GM08714 (cell line): ENCODE results near the gene TMEM250.

ENCODE experiments used
- H3K4me3 ChIP-seq: fragments of 200-500 bp; sonication (Bioruptor generic); 2 replicates; pipeline ENCODE4 v1.5.1; 2014; ENCODE audit warnings: mild to moderate bottlenecking, low read length, inconsistent platforms
- ZNF274 ChIP-seq: IDR thresholded peaks from 2 replicates; pipeline ENCODE4 v1.6.1; 2012; ENCODE audit warnings: mild to moderate bottlenecking, low read depth, low read length

Gene TMEM250

DNA sequence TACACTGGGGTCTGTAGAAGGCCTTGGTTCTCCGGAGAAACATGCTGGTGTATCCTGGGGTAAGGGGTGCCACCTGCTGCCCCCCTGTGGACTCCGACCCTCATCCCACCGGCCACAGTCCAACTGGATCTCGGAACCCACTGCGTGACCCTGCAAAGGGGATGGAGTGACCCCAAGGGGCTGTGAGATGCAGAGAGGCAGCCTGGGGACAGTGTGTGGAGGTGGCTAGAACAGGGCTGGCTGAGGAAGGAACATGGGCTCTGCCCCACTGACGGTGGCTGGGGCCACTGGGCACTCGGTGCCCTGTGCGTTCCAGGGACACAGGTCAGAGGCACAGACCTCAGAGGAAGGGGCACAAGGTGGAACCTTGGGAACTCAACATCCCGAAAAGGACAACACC is 25.9 kb downstream of the TMEM250 start:
- H3K4me3 ChIP-seq, result no peak overlapping the region
- no peak for TF ChIP-seq ZNF274

DNA sequence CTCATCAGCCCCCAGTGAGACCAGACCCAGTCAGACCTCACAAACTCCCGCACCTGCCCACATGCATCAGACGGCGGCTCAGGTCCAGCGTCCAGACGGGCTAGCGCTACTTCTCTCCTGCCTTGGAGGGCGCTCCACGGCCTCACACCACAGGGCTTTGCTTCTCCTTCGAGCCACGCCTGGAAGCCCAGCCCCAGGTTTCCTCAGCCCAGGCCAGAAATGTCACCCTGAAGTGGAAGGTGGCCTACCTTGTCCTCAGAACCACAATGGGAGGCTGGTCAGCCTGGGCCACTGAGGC is 26.4 kb downstream of the TMEM250 start:
- TF ChIP-seq ZNF274, result no peak
- no peak overlapping the region for H3K4me3 ChIP-seq

DNA sequence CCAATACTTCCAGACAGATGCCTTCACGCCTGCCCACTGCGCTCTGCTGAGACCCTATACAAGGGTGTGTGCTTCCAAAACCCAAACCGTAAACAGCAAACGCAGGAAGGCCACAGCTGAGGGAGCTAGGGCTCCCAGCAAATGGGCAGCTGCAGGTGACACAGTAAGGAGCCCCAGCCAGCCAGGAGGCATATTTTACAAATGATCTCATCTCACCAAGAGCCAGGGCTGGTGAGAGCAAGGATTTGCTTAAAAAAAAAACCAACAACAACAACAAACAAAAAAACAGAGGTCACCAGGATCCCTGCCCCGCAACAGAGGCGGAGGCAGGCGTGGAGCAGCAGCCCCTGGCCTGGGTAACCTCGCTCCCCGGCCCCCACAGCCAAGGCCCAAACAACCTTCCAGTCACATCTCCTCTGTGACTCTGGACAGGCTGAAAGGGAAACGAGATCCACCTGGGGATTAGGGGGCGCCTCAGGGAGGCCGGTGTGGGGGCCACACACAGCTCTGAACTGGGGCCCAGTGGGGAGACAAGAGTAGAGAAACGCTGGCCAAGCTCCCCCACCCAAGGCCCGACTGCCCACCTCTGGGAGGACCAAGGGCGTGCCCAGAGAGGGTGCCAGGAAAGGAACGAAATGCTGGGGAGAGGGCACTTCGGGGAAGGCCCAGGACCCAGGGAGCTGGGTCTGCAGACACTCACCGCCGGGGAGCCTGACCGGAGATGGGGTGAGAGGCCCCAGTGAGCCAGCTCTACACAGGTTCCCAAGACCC is 26.9 kb downstream of the TMEM250 start:
- no peak for TF ChIP-seq ZNF274
- no peak overlapping the region for H3K4me3 ChIP-seq

DNA sequence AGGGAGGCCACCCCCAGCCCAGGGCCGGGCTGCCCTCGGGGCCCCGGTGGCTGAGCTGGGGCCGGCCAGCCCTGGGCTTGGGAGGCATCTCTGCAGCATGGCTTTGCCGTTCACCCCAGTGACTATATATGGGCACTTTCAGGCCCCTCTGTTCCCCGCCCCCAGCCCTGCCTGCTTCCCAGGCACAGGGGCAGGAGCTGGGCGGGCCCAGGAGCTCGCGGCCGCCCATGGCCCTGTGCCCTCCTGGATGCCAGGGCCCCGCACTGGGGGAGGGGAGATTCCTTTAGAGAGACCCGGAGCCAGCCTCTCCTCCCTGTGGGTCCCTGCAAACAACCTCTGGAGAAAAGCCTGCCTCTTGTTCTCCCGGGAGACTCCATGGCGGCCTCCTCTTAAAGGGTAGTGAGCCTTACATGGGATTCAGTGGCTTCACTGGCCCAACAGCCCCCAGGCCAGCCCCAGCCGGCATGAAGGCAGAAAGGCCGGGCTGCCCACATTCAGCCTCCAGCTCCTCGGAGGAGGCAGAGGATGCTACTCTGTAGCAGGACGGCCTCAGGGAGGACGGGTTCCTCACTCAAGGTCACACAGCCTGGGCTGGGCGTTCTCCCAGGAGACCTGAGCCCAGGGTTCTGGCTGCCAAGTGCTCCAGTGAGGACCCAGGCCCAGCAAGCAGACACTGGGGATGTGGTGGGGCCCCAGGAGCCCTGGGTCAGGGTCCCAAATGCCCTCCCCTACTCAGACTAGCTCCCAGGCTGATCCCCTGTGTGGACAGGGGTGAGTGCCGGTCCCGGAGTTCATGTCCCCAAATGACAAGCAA is 27.7 kb downstream of the TMEM250 start:
- no peak overlapping the region for H3K4me3 ChIP-seq
- TF ChIP-seq ZNF274, result no peak

DNA sequence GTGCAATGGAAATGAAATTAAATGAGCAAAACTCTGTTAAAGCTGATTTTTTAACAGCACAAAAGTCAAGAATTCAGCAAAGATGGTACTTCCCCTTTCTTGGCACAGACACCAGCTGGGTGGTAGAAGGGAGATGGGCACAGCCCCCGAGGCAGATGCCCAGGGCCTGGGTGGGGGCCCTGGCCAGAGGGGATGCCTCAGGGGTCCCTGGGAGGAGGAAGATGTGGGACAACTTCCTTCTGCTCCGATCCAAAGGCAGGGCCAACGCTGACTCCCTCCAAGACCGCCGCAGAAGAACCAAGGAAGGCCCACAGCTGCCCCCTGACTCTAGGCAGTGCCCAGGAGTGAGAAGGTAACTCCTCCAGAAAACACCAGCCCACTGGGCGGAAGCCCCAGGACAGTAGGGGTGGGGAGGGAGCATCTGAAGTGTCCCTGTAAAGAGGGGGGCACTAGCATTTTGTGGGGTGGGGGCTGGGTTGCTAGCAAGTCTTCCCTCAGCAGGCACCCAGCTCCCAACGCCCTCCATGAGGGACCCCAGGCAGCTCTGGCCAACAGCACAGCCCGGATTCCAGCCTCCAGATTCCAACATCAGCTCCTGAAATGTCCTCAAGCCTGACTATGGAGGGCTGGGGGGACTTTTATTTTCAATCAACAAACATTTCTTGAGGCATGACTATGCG is 28.5 kb downstream of the TMEM250 start:
- H3K4me3 ChIP-seq, result no peak overlapping the region
- TF ChIP-seq ZNF274, result no peak

DNA sequence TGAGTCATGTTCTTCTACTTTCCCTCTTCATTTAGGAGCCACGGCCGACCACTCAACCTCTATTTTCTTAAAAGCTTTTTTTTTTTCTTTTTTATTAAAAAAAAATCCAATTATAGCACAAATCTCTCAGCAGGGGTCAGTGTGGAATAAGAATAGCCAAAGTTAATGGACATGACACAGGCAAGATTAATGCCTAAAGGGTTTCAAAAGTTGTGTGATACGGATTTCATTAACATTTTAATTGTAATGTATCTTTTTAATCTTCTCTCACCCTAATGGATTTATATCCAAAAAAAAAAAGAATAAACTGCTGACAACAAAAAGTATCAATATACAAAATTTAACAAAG is 29.0 kb downstream of the TMEM250 start:
- no peak overlapping the region for H3K4me3 ChIP-seq

DNA sequence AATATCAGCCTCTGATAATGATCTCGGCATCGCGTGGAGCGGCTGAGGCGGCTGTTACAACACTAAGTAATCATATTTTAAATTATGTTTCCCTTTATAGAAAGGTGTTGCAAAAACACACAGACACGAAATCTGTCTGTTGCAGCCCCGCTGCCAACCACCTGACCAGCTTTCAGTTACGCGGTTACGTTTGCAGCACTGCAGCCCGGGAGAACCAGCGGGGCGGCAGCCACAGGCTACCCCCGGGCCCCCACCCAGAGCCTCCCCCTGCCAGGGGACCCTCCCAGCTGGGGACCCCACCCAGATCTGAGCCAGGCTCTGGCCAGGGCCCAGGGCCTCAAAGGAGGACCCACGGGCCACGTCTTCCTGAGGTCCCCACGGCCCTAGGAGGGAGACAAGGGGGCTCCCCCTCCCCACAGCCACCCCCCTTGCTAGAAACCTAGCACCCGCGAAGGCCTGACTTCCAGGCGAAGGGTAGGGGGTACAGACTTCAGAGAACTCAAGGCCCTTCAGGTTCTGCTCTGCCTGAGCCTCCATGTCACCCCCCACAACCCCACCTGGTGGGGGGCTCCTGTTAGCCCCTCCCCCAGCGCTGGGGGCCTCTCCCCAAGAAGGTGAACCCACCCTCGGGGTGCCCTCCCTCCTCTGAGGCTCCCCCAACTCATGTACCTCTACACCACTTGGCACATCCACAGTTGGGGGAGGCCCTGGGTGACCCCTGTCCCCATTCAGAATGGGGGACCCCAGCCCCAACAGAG is 29.6 kb downstream of the TMEM250 start:
- no peak for TF ChIP-seq ZNF274
- H3K4me3 ChIP-seq, result no peak overlapping the region

More for the DNA sequence above, 29.0 kb downstream of the TMEM250 start:
- TF ChIP-seq ZNF274, result no peak

DNA sequence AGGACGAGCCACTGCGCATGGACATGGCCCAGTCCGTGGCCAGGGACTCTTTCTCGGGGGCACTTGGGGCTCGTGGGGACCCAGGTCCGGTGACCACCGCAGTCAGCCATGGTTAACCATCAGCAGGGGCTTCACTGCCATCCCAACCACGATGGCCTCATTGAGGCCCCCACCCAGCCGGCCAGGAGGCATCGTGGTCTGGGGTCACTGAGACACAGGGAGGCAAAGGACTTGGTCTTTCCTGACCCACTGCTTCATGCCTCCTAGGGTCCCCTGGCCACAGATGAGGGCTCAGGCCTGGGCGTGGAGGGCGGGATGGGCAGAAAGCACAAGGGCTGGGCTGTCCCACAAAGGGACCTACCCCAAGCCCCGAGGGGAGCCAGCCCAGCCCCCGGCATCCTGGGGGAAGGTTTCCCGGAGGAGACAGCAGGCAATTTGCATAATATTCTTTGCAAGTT is 30.2 kb downstream of the TMEM250 start:
- H3K4me3 ChIP-seq, result no peak overlapping the region
- TF ChIP-seq ZNF274, result no peak

DNA sequence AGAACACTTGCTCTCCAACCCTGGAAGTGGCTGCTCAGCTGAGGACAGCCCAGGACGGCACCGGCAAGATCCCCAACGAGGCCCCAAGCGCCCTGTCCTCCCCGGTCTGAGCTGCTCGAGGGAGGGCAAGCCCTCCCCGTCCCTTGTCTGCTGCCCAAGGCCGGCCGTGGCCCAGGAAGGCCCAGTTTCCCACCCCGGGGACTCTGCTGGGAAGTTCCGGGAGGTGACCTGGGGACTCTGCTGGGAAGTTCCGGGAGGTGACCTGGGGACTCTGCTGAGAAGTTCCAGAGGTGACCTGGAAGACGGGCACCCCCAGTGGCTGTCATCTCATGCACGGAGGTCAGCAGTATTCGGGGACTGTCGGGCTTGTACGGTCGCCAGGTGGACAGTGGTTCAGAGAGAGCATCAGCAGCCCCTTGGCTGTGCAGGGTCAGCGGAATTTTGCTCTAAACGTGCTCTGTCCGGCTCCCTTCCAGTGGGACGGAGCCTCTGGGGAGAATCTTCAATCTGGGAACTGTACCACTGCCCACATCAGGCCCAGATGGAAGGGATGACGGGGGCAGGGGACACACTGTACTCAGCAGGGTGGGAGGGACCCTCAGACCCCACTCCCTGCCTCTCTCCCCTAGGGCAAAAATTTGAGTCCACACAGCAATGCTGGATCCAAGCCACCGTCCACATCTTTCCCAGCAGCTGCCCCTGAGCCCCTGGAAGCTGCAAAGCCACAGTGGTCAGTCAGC is 30.8 kb downstream of the TMEM250 start:
- TF ChIP-seq ZNF274, result no peak

DNA sequence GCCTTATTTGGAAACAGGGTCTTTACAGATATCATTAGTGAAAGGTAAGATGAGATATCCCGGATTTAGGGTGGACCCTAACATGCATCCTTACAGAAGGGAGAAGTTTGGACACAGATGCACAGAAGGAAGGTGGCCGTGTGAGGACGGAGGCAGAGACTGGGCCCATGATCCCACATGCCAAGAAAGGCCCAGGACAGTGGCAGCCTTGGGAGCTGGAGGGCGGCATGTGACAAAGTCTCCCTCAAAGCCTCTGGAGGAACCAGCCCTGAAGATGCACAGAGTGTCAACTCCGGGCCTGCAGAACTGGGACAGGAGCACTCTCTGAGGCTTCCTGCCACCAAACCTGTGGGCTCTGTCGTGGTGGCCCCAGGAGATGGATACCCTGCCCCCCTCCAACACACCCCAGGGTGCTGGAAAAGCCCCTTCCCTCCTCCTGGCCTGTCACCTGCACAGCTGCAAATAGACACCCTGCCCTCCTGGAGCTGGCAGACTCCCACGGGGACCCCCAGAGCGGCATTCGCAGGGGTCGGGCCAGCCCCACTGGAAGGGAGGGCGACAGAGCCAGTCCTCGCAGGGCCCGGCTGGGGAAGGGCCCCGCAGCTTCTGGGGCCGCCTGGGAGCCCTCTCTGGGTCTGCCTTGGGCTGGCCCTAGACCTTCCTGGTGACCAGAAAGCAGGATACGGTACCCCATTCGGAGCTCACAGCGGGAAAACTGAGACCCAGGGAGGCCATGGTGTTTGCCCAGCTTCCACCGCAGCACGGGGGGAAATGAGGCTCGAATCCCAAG is 31.5 kb downstream of the TMEM250 start:
- no peak overlapping the region for H3K4me3 ChIP-seq
- no peak for TF ChIP-seq ZNF274

More for the DNA sequence above, 30.8 kb downstream of the TMEM250 start:
- no peak overlapping the region for H3K4me3 ChIP-seq

DNA sequence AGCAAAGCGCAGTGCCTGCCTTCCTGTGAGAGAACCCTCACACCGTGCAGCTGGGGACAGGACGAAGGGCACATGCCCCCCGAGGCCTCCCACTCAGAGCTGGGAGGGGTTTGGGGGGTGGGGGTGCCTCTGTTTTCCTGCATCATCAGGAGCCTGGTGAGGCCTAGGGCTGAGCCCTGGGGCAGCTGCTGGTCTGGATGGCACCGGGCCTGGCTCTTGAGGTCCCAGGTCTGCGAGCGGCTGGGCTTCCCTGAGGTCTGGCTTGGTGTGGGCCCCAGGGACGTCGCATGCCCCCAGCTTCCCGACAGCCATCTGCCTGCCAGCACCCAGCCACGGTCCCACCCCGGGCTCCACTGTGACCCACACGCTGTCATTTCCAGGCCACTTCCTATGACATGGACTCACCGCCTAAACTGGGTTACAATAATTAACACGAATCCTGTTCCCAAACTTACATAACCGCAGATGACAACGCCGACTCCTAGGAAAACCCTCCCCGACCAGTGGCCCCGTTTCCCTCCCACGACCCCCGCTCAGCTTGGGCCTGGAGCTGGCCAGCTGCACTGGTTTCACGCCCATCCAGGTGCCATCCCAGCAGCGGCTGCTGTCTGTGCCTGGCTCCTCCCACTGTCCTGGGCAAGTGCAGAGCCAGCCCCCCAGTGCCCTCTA is 32.3 kb downstream of the TMEM250 start:
- H3K4me3 ChIP-seq, result no peak overlapping the region
- no peak for TF ChIP-seq ZNF274

DNA sequence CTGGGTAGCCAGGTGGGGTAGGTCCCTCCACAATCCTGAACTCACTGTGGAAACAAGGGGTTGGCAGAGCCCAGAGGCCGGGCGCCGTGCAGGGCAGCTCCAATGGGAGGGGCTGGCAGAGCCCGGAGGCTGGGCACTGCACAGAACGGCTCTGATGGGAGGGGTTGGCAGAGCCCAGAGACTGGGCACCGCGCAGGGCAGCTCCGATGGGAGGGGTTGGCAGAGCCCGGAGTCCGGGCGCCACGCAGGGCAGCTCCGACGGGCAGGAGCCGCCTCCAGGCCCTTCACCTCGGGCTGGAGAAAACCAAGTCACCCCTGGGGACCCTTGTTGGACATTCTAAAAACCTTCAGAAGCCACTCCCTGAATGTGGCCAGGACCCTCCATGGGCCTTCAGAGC is 32.9 kb downstream of the TMEM250 start:
- TF ChIP-seq ZNF274, result no peak
- H3K4me3 ChIP-seq, result no peak overlapping the region
